HG03571 (cell line): ENCODE results near the gene IGSF9B.

Experiments used
- ATAC-seq: cut with Tn5 transposase; IDR thresholded peaks from one replicate; pipeline ENCODE4 v1.9.1; 2021; ENCODE audit not compliant: unreplicated experiment

IGSF9B gene

GRCh38 chr11:133922078-133922870, 34.5 kb downstream of the IGSF9B start:
- no peak for ATAC-seq

GRCh38 chr11:133921513-133921912, 35.3 kb downstream of the IGSF9B start:
- ATAC-seq = no peak

GRCh38 chr11:133921026-133921425, 35.7 kb downstream of the IGSF9B start:
- no peak for ATAC-seq

- ATAC-seq = no peak
These were observed 36.4 kb downstream of the IGSF9B start for GRCh38 chr11:133920109-133920990.

GRCh38 chr11:133919330-133920108, 37.2 kb downstream of the IGSF9B start:
- no peak for ATAC-seq

- no peak for ATAC-seq
These were observed 38.0 kb downstream of the IGSF9B start for GRCh38 chr11:133918608-133919260.

- ATAC-seq = no peak
These were observed 38.7 kb downstream of the IGSF9B start for GRCh38 chr11:133917921-133918607.

- no peak for ATAC-seq
These were observed 39.9 kb downstream of the IGSF9B start for GRCh38 chr11:133916784-133917440.

- no peak for ATAC-seq
These were observed 43.0 kb downstream of the IGSF9B start for GRCh38 chr11:133913761-133914160.

- ATAC-seq = no peak
These were observed 45.6 kb downstream of the IGSF9B start for GRCh38 chr11:133911171-133911570.

GRCh38 chr11:133910101-133910500, 46.7 kb downstream of the IGSF9B start:
- ATAC-seq = no peak

GRCh38 chr11:133908827-133909226, 47.9 kb downstream of the IGSF9B start:
- ATAC-seq = no peak

GRCh38 chr11:133907841-133908241, 48.9 kb downstream of the IGSF9B start:
- ATAC-seq = no peak

GRCh38 chr11:133907216-133907615, 49.6 kb downstream of the IGSF9B start:
- no peak for ATAC-seq

GRCh38 chr11:133906746-133907145, 50.0 kb downstream of the IGSF9B start:
- ATAC-seq = no peak

- no peak for ATAC-seq
These were observed 50.5 kb downstream of the IGSF9B start for GRCh38 chr11:133906241-133906640.

GRCh38 chr11:133905677-133906156, 51.1 kb downstream of the IGSF9B start:
- no peak for ATAC-seq

GRCh38 chr11:133904818-133905515, 51.8 kb downstream of the IGSF9B start:
- no peak for ATAC-seq
